VCaP (cell line): Measurements from ENCODE around the gene MCM3.

Experiments
- H3K27ac ChIP-seq: fragments of 450-650 bp; 2 replicates; pipeline ENCODE4 v1.5.1; 2017
- CTCF ChIP-seq: fragments of 450-650 bp; conservative IDR thresholded peaks from 2 replicates; pipeline ENCODE4 v1.5.1; 2017; ENCODE audit warnings: mild to moderate bottlenecking, moderate library complexity

The MCM3 gene

GRCh38 chr6:52262620-52263344 is 21.8 kb downstream of the MCM3 start:
- TF ChIP-seq CTCF: no peak
- no peak overlapping the region for H3K27ac ChIP-seq

GRCh38 chr6:52261229-52261628 is 23.3 kb downstream of the MCM3 start:
- TF ChIP-seq CTCF: no peak
- H3K27ac ChIP-seq: no peak overlapping the region

- no peak for TF ChIP-seq CTCF
- H3K27ac ChIP-seq: no peak overlapping the region
Measured at GRCh38 chr6:52260634-52261033, 23.9 kb downstream of the MCM3 start.

GRCh38 chr6:52255434-52255833 is 29.1 kb downstream of the MCM3 start:
- no peak overlapping the region for H3K27ac ChIP-seq
- no peak for TF ChIP-seq CTCF

- no peak overlapping the region for H3K27ac ChIP-seq
- no peak for TF ChIP-seq CTCF
Measured at GRCh38 chr6:52254731-52255378, 29.7 kb downstream of the MCM3 start.

GRCh38 chr6:52253494-52253893 is 31.0 kb downstream of the MCM3 start:
- TF ChIP-seq CTCF: no peak
- no peak overlapping the region for H3K27ac ChIP-seq

- TF ChIP-seq CTCF: no peak
- no peak overlapping the region for H3K27ac ChIP-seq
Measured at GRCh38 chr6:52251113-52251512, 33.4 kb downstream of the MCM3 start.
